ENCODE measurements around the gene S100A1.
"Not testable (repeated sequence)": the region's sequence is repeated elsewhere in the genome, so short reads cannot be mapped to it uniquely, and the experiment has no call there.

Gene S100A1

DNA sequence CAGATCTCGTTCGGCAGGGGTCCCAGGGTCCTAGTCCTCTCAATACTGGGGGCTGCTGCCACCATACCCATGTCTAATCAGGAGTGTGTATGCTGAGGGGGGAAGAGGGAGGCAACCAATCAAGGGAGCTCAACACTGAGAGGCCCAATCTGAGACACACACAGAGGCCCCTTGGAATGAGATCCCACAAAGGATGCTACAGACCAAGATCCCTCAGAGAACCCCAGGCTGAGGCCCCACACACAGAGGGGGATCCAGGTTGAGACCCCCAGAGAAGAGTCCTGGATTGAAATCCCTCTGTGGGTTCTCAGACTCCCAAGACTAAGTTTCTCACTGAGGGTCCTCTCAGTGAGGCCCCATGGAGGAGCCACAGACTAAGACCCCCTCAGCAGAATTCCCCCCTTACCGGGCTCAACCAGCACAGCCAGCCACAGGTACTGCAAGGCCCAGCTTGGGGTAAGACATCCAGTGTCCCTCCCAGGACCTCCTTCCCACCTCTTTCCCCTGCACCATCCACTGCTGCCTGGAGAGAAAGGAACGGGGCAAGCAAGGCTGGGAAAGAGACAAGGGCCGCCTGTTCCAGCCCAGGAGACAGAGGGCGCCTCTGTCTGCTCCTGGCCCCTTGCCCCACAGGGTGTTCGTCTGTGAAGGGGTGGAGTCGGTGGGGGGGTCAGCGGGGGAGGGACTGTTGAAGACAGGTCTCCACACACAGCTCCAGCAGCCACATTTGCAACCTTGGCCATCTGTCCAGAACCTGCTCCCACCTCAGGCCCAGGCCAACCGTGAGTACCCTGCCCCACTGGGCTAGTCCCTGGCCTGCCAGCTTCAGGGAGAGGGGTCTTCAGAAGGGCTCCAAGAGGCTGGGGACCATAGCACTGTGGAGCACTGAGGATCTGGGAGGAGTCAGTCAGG, at the start of gene S100A1:
TSS of gene S100A1 (plus strand) at position 720 of the 912 bp plus-strand sequence. CDS start 2,088 bp downstream, outside the sequence.
- peak; percentile 30 for DNase-seq

- DNase-seq, result no peak
Measured at GRCh38 chr1:153578490-153578889, 49.7 kb upstream of the S100A1 start.

DNA sequence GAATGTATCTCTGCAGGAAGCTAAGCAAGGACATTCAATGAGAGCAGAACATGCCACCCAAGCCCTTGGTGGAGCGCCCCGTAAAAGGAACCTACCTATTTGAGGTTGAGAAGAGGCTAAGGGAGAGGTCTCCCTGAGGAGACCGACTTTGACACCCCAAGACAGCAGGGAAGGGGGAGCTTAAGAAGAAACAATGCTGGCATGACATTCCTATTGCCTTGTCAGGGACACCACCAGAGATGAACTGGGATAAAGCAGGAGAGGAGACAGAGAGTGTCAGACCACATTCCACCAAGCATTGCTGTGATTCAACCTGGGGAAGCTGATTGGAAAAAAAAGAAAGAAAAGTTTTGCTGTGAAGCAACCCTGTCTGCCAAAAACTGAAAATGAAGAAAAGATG, 49.3 kb upstream of the S100A1 start:
- DNase-seq, result no peak

- not testable (repeated sequence) for DNase-seq
Measured at GRCh38 chr1:153582836-153583235, 45.4 kb upstream of the S100A1 start.

GRCh38 chr1:153583514-153583913, 44.7 kb upstream of the S100A1 start:
- DNase-seq, result not testable (repeated sequence)

GRCh38 chr1:153583976-153584375, 44.3 kb upstream of the S100A1 start:
- DNase-seq, result no peak

DNA sequence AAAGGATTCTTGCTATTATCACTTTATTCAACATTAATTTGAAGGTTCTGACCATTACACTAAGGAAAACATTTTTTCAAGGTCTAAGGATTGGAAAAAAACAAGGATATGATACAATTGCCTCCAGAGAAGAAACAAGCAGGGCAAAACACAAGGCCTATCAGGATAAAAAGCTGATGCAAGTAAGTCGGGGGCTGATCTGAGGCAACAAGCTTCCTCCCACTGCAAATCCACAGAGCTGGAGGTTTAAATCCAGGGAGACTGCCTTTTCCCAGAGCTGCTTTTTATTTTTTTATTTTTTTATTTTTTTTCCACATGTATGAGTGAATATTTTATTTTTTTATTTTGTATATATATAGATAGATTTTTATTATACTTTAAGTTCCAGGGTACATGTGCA, 43.2 kb upstream of the S100A1 start:
- DNase-seq, result no peak

DNA sequence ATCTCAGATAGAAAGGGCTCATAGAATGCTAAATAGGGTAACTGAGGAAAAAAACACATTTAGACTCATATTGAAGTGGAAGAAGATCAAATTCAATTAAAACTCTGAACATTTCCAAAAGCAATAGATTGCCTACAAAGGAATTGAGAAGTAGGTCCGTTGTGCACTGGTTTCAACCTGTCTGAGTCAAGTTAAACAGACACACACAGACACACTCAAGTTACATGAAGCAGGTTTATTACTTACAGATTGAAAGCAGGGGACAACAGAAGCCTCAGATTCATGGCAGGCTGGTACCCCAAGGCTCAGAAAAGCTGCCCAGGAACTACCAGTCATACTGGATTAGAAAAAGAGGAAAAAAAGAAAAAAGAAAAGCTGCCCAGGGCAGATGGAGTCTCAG, 41.9 kb upstream of the S100A1 start:
- DNase-seq, result no peak

DNA sequence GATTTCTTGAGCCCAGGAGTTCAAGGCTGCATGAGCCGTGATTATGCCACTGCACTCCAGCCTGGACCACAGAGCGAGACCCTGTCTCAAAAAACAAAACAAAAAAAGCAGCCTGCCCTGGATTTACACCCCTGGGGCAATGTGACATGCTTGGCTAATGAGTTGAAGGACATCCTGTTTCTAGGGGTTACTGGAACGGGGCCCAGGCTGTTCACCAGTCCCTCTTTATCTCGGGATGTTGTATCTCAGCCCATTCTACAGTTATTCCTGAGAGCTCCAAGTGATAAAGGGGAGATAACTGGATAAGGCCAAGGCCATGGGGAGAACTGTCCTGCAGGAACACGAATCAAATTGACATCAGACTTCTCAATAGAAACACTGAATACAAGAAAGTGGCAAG, 40.9 kb upstream of the S100A1 start:
- DNase-seq, result no peak

DNA sequence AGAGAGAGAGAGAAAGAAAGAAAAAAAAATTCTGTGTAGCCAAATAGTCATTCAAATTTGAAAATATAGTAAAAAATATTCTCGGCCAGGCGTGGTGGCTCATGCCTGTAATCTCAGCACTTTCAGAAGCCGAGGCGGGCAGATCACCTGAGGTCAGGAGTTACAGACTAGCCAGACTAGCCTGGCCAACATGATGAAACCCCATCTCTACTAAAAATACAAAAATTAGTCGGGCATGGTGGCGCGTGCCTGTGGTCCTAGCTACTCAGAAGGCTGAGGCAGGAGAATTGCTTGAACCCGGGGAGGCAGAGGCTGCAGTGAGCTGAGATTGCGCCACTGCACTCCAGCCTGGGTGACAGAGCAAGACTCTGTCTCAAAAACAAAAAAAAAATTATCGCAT, 40.2 kb upstream of the S100A1 start:
- not testable (repeated sequence) for DNase-seq

- no peak for DNase-seq
Measured at GRCh38 chr1:153588482-153588881, 39.8 kb upstream of the S100A1 start.

- DNase-seq, result no peak
Measured at GRCh38 chr1:153592748-153593147, 35.5 kb upstream of the S100A1 start.

- DNase-seq, result peak; percentile 35
Measured at GRCh38 chr1:153597206-153597605, 31.0 kb upstream of the S100A1 start.

- peak; percentile 34 for DNase-seq
Measured at GRCh38 chr1:153598309-153599172, 29.7 kb upstream of the S100A1 start.

DNA sequence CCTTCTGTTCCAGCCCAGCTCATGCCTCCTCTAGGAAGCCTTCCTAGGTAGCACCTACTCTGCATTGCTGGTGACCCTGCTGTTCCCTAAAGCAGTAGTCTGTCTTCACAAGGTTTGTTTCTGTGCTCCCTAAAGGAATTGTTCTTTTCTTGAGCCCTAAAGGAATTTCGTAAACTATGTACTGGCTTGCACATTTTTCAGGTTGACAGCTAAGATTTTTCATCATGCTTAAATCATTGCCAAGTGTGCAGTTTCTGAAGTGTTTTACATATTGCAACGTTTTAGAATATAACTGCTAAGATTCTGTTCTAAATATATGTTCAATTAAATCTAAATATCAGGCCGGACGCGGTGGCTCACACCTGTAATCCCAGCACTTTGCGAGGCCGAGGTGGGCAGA, 28.4 kb upstream of the S100A1 start:
- DNase-seq, result no peak

GRCh38 chr1:153602749-153603148, 25.5 kb upstream of the S100A1 start:
- DNase-seq, result no peak

- no peak for DNase-seq
Measured at GRCh38 chr1:153606194-153606593, 22.0 kb upstream of the S100A1 start.

DNA sequence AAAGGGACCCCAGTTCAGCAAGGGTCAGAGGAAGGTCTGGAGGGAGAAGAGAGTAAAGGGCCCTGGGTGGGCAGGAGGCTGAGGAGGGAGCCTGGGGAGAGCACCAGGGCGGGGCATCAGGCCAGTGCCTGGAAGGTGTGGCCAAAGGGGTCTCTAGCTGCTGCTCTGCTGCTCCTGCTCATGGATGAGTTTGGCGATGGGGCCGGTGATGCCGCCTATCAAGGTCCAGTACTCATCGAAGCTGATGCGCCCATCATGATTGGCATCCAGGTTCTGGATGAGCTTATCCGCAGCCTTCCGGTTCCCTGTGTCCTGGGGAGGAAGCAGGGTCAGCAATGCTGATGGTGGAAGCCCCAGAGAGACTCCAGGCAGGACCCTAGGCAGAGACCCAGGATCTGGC, 20.9 kb upstream of the S100A1 start:
- no peak for DNase-seq

- no peak for DNase-seq
Measured at GRCh38 chr1:153608089-153608682, 20.0 kb upstream of the S100A1 start.

DNA sequence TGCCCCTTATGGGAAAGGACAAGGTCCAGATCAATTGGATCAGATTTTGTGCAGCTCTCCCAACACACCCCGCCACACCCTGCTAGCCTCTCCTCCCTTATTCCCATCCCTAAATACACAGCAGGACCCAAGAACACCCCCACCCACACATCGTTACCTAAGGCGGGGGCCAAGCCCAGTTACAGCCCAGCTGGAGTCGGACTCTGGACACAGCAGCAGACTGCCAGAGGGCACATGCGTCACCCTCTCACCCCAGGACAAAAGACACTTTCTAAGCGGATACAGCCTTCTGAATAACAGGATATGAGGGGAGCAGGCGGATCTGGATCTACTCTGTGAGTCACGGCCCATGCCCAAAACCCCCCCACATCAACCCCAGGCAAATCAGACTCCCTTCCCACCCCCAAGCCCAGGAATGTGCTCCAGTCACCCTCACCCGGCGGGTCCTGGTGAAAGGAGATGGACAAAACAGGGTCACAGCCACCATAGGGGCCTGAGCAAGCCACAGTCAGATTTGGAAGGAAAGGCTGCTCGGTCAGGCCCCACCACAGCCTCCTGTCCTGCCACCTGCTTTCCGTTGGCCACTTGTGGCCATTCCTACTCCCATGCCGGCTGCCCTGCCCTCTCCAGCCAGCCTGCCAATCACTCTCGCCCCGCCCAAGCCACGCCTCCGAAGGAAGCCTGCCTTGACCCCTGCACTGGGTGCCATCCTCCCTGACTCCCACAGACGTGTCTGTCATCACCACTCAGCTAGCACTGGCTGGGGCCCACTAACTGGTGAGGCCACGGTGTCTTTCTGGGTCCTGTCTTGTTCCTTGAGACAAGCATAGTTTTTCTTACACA, 19.3 kb upstream of the S100A1 start:
- peak; percentile 22 for DNase-seq

DNA sequence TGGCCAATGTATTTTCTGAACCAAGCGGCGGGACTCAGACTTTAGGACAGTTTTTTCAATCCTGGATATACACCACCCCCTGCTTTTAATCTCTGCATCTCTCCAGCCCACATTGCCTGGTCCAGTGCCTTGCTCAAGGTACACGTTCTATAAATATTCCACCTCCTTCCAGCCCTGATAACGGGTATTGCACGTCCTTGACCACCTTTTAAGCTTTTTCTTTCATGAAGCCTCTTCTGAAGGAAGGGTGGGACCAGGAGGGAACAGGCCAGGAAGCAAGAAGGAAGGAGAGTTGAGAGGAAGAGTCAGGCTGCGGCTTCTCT, 18.7 kb upstream of the S100A1 start:
- no peak for DNase-seq

DNA sequence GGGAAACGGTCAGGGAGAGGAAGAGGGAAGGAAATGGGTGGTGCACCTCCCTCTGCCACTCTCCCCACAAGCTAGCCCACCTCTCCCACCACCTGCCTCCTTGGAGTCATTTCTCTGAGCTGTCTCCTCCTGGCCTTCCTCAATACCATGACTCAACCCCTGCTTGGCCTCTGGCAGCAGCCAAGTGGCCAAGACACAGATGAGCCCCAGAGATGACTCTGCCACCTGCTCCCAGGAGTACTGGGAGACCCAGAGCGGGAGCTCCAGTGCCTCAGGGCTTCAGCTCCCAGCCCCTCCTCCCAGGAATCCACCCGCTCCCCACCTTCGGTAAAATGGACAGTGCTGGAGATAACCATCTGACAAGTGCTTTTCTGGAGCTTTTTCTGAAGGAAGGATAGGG, 17.9 kb upstream of the S100A1 start:
- DNase-seq, result no peak
